ENCODE results near the gene EPHX1.
"Not testable (repeated sequence)": the region's sequence is repeated elsewhere in the genome, so short reads cannot be mapped to it uniquely, and the experiment has no call there.

The EPHX1 gene

GRCh38 chr1:225809842-225810578 lies at the start of gene EPHX1:
EPHX1 (plus strand) TSS chr1:225810124; CDS start chr1:225828730, 18,606 bp downstream.
- FAIRE-seq (peak; percentile 33), DNase-seq (ENCODE audit: insufficient read length, low spot score) (peak; percentile 97)

- FAIRE-seq (no peak), DNase-seq (ENCODE audit: insufficient read length, low spot score) (no peak)
Measured at GRCh38 chr1:225760531-225760930, 49.4 kb upstream of the EPHX1 start.

GRCh38 chr1:225761395-225761794 lies 48.5 kb upstream of the EPHX1 start:
- FAIRE-seq; DNase-seq (ENCODE audit: insufficient read length, low spot score): not testable (repeated sequence)

- DNase-seq (ENCODE audit: insufficient read length, low spot score): no peak
- FAIRE-seq: no peak
Measured at GRCh38 chr1:225762002-225762441, 47.9 kb upstream of the EPHX1 start.

- no peak for FAIRE-seq
Measured at GRCh38 chr1:225762444-225762843, 47.5 kb upstream of the EPHX1 start.

DNA sequence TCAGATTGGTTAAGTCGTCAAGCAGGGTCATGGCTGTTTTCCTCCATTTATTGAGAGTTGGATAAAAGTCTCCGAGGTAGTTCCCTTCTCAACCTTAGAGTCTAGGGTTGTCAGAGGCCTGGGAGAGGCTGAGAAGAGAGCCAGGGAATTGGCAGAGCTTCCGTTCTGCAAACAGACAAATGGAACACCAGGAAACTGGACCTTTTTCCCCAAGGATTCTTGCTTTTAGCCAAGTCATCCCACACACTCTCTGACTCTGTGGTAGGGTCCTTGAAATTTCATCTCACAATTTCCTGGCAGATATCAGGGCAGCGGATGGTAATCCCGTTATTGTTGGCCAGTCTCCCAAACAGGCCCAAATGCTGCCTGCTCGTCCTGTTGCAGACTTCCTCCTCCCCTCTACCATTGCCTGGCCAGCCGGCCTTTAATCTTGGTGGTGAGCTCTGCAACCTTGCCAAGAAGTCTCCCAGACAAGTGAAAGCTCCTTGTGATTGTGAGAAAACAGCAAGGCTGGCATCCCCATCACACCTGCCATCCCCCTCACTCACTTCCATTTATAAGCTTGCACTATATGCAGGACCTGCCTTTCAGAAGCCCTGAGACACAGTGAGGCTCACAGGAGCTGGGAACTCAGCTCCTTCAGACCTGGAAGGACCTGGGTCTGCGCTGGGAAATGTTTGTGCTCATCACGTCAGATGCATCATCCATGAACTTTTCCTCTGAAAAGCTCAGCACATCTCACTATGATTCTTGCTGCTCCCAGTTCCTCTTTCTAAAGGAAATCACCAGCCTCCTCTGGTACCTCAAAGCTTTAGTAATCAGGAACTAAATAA lies 46.0 kb upstream of the EPHX1 start:
- DNase-seq (ENCODE audit: insufficient read length, low spot score) (no peak), FAIRE-seq (no peak)

More at GRCh38 chr1:225762444-225762843, 47.5 kb upstream of the EPHX1 start:
- no peak for DNase-seq (ENCODE audit: insufficient read length, low spot score)

GRCh38 chr1:225765982-225766674 lies 43.8 kb upstream of the EPHX1 start:
- DNase-seq (ENCODE audit: insufficient read length, low spot score): no peak
- no peak for FAIRE-seq

DNA sequence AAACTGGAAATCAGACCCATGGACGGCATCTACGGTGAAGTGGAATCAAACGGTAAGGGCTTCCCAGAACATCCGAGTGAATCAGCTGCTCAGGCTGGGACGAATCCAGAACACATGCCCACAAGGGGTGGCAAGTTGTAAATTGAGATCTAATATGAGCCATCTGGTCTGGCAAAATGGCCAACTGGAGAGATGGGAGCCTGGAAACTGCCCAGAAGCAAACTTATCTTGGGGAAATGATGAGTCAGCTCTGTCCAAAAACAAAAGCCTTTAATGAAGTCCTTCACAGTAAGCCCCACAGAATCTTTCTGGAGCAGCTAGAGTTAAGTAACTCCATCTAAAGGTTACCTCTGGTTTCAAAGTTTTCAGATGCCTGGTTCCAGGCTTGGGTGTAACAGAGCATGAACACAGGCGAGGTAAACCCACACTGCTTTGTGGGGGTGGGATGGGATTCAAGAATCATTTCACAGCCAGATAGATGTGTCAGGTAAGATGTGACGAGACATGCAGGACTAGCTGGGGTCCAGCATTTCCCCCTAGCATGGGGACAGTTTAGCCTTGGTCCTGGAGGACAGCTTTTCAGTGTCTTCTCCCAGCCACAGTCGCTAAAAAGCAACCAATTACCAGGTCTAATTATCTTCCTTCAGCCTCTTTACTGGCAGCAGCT lies 42.8 kb upstream of the EPHX1 start:
- DNase-seq (ENCODE audit: insufficient read length, low spot score) (no peak), FAIRE-seq (no peak)

GRCh38 chr1:225767634-225768540 lies 42.0 kb upstream of the EPHX1 start:
- DNase-seq (ENCODE audit: insufficient read length, low spot score): no peak
- no peak for FAIRE-seq

DNA sequence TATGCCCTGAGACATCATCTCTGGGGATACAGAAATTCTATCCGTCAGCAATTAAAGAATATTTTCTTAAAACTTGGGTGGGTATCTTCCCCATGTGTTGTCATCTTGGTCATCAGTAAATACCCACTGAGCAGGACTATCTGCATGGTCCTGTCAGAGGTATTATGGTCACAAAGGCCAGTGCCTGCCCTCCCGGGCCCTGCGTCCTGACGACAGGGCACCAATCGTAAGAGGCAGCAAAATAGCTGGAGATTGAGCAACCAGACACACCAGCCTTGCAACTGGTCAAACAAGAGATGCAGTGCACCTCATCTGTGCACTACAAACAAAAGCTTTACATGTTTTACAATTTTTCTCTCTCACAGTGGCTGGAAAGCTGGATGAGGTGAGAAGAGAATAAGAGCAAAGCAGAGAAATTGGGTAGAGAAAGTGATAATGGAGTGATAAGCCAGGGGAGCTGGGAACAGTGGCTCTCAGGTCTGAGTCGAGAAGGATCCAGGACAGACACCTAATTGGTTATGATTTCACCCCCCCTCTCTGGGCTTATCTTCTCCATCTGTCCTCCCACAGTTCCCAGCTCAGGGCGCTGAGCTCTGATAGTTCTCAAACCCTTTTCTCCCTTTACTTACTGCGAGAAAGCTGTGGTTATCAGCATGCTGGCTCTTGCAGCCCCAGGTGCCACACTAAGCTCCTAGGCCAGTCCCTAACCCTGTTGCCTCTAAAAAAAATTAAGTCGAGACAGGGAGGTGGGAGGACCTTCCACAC lies 41.1 kb upstream of the EPHX1 start:
- FAIRE-seq (no peak), DNase-seq (ENCODE audit: insufficient read length, low spot score) (no peak)

DNA sequence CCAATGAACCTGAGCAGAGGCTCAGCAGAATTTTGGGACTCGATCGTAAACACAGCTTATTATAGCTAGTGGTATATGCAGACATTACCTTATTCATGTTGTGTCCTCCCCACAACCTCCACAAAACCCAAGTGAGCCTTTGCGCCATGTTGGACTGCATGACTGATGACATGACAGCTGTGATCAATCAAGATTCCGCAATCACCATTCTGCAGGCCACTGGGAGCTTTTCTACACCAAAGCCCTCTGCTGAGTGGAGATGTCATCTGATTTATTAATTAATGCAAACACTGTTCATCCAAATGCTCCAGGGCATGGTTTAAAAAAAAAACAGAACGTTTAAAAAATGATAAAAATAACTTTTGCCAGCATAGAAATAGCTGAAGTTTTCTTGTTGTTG lies 40.2 kb upstream of the EPHX1 start:
- FAIRE-seq: no peak
- no peak for DNase-seq (ENCODE audit: insufficient read length, low spot score)

GRCh38 chr1:225770561-225771248 lies 39.2 kb upstream of the EPHX1 start:
- FAIRE-seq (no peak), DNase-seq (ENCODE audit: insufficient read length, low spot score) (no peak)

DNA sequence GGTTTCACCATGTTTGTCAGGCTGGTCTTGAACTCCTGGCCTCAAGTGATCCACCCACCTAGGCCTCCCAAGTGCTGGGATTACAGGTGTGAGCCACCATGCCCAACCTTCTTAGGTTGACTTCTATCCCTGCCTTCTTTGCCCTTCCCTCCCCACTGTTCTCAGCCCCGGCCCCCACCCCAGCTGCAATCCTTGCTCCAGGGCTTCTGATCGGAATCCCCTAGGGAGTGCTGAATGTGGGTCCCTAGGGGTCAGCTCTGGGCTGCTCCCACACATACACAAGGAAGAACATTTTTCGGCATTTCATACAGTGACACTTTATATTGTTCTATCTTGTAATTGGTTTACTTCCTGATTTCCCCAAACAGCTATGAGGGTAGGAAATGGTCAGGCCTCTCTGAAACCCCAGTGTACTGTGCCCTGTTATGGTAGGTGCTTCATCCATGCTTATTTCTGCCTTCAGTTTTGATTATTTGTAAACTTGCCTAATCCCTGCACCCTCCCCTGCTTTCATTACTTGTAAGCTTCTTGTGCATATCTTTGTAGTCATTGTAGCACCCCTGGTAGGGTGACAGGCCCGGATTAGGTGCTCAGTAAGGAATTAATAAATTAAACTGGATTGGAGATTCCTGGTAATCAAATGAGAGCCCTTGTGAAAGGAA lies 38.1 kb upstream of the EPHX1 start:
- no peak for FAIRE-seq
- no peak for DNase-seq (ENCODE audit: insufficient read length, low spot score)

GRCh38 chr1:225772323-225772768 lies 37.6 kb upstream of the EPHX1 start:
- FAIRE-seq: no peak

DNA sequence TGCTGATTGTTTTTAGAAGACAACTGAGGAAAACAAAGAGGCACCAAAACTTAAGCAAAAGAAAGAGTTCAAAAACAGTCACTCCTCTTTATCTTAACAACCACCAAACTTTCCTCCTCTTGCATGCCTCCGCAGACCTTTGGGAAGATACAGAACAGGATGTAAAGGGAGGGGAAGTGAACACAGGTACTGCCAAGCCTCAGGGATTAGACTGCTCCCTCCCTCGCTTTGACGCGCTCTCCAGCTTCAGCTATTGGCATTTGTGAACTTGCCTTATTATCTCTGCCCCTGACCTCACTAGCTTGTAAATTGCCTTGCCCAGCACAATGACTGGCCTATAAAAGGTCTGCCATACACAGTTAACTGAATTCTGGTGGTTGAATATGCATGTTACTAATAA lies 37.1 kb upstream of the EPHX1 start:
- no peak for DNase-seq (ENCODE audit: insufficient read length, low spot score)
- no peak for FAIRE-seq

More at GRCh38 chr1:225772323-225772768, 37.6 kb upstream of the EPHX1 start:
- peak; percentile 25 for DNase-seq (ENCODE audit: insufficient read length, low spot score)

- DNase-seq (ENCODE audit: insufficient read length, low spot score) (no peak), FAIRE-seq (no peak)
Measured at GRCh38 chr1:225774281-225775147, 35.4 kb upstream of the EPHX1 start.

GRCh38 chr1:225776294-225776693 lies 33.6 kb upstream of the EPHX1 start:
- FAIRE-seq (no peak), DNase-seq (ENCODE audit: insufficient read length, low spot score) (no peak)

All from GM19239 (cell line).